Measurements from ENCODE around the gene CDC16. TPM values are rescaled to one million over a fixed set of nuclear protein-coding genes. Genes with fewer than 3 reads are reported as not detected.

The CDC16 gene
- total and polyA plus RNA-seq, 2 of the 8 experiments (the other 6 are each of a cell fraction or from before 2014, with no cell fraction given), result 42.5 to 83.4 TPM

GRCh38 chr13:114282041-114282670, 47.5 kb downstream of the CDC16 start (continued):
- TF ChIP-seq USF2 (IDR thresholded peaks at IDR 0.05; ENCODE audit: low read length), result no peak
- TF ChIP-seq SP2 (IDR thresholded peaks at IDR 0.05; ENCODE audit: low read length), result no peak
- TF ChIP-seq, protein P1, sequence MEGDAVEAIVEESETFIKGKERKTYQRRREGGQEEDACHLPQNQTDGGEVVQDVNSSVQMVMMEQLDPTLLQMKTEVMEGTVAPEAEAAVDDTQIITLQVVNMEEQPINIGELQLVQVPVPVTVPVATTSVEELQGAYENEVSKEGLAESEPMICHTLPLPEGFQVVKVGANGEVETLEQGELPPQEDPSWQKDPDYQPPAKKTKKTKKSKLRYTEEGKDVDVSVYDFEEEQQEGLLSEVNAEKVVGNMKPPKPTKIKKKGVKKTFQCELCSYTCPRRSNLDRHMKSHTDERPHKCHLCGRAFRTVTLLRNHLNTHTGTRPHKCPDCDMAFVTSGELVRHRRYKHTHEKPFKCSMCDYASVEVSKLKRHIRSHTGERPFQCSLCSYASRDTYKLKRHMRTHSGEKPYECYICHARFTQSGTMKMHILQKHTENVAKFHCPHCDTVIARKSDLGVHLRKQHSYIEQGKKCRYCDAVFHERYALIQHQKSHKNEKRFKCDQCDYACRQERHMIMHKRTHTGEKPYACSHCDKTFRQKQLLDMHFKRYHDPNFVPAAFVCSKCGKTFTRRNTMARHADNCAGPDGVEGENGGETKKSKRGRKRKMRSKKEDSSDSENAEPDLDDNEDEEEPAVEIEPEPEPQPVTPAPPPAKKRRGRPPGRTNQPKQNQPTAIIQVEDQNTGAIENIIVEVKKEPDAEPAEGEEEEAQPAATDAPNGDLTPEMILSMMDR (IDR thresholded peaks at IDR 0.05; ENCODE audit: control extremely low read depth in 1 of 3, insufficient read depth in 1 of 3, low read depth in 1 of 3, low read length in 3 of 3), result no peak
- TF ChIP-seq TBP (IDR thresholded peaks at IDR 0.05; ENCODE audit: low read depth, low read length), result no peak
- no peak for TF ChIP-seq RXRA (IDR thresholded peaks at IDR 0.05; ENCODE audit: insufficient read depth, low read depth, low read length)
- TF ChIP-seq EGR1 (IDR thresholded peaks at IDR 0.05; ENCODE audit: borderline replicate concordance, low read depth, low read length), result no peak
- no peak for TF ChIP-seq YY1 (IDR thresholded peaks at IDR 0.05; ENCODE audit: low read depth, low read length)
- no peak for TF ChIP-seq JUN (IDR thresholded peaks at IDR 0.05; ENCODE audit: low read depth, low read length)
- TF ChIP-seq SIX5 (IDR thresholded peaks at IDR 0.05; ENCODE audit: low read depth, low read length), result no peak
- TF ChIP-seq CTBP2 (IDR thresholded peaks at IDR 0.05; ENCODE audit: borderline replicate concordance, insufficient read depth, insufficient read length, low read length), result no peak
- no peak for TF ChIP-seq EZH2 (IDR thresholded peaks at IDR 0.05; ENCODE audit: low read depth, low read length, severe bottlenecking)
- TF ChIP-seq, protein P2, sequence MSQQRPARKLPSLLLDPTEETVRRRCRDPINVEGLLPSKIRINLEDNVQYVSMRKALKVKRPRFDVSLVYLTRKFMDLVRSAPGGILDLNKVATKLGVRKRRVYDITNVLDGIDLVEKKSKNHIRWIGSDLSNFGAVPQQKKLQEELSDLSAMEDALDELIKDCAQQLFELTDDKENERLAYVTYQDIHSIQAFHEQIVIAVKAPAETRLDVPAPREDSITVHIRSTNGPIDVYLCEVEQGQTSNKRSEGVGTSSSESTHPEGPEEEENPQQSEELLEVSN (IDR thresholded peaks at IDR 0.05), result no peak
- peak; percentile 37 for TF ChIP-seq KDM4A (IDR thresholded peaks at IDR 0.05; ENCODE audit: low read depth, low read length, severe bottlenecking)
- no peak for TF ChIP-seq EP300 (IDR thresholded peaks at IDR 0.05; ENCODE audit: borderline replicate concordance in 1 of 2, low read depth in 2 of 2, low read length in 2 of 2)
- no peak for TF ChIP-seq RFX5 (IDR thresholded peaks at IDR 0.05; ENCODE audit: borderline replicate concordance, low read depth, low read length)
